CD14-positive monocyte (primary cell): ENCODE results near the gene D2HGDH. TPM values are rescaled to one million over a fixed set of nuclear protein-coding genes. Genes with fewer than 3 reads are reported as not detected.

ENCODE experiments used
- DNase-seq, 3 donors: peaks; one replicate each; pipeline ENCODE4 v3.0.0-alpha.2; 2011 to 2022
- H2AFZ ChIP-seq: 2 replicates; pipeline ENCODE4 v1.6.0; 2012; ENCODE audit warnings: mild to moderate bottlenecking, low read depth, low read length, inconsistent platforms; ENCODE audit not compliant: insufficient read depth, poor library complexity, severe bottlenecking
- H3K27ac ChIP-seq, 2 donors: 1 replicate in 1 of 2; 2 replicates in 1 of 2; pipeline ENCODE4 v1.5.1; 2012 to 2013; ENCODE audit warnings: low read length in 2 of 2, control low read depth in 1 of 2, inconsistent platforms in 1 of 2, low read depth in 1 of 2, mild to moderate bottlenecking in 1 of 2
- H3K27me3 ChIP-seq, 2 donors: one replicate each; pipeline versions ENCODE4 v1.6.0 to v1.6.1; 2011 to 2013; ENCODE audit warnings: low read length in 2 of 2; ENCODE audit not compliant: control insufficient read depth in 2 of 2, insufficient read depth in 2 of 2
- H3K36me3 ChIP-seq, 2 donors: replicated peaks in 1 of 2; 1 replicate in 1 of 2; 2 replicates in 1 of 2; pipeline versions ENCODE4 v1.5.1 to v1.6.1; 2012 to 2013; ENCODE audit warnings: low read length in 2 of 2, control low read depth in 1 of 2, inconsistent platforms in 1 of 2, mild to moderate bottlenecking in 1 of 2; ENCODE audit not compliant: insufficient read depth in 2 of 2, control insufficient read depth in 1 of 2
- H3K4me1 ChIP-seq, 2 donors: 1 replicate in 1 of 2; 2 replicates in 1 of 2; pipeline versions ENCODE4 v1.5.1 to v1.6.1; 2012 to 2013; ENCODE audit warnings: low read length in 2 of 2, control low read depth in 1 of 2, inconsistent platforms in 1 of 2, mild to moderate bottlenecking in 1 of 2, moderate library complexity in 1 of 2; ENCODE audit not compliant: insufficient read depth in 2 of 2, control insufficient read depth in 1 of 2
- H3K4me2 ChIP-seq: replicated peaks from 2 replicates; pipeline ENCODE3; 2012; ENCODE audit warnings: low read length, moderate library complexity, mild to moderate bottlenecking; ENCODE audit not compliant: poor library complexity, severe bottlenecking; ENCODE audit errors: extremely low read depth
- H3K4me3 ChIP-seq, 3 experiments: fragments of 200-600 bp in 1 of 3; sonication (generic) in 1 of 3; replicated peaks in 1 of 3; 1 replicate in 2 of 3; 2 replicates in 1 of 3; pipeline ENCODE4 v1.5.1; 2011 to 2013; ENCODE audit warnings: low read length in 3 of 3, mild to moderate bottlenecking in 3 of 3, control low read depth in 2 of 3, low read depth in 2 of 3, inconsistent platforms in 1 of 3, moderate library complexity in 1 of 3
- H3K79me2 ChIP-seq: 2 replicates; pipeline ENCODE4 v1.6.0; 2012; ENCODE audit warnings: mild to moderate bottlenecking, control low read depth, inconsistent platforms, low read length, moderate library complexity; ENCODE audit not compliant: insufficient read depth
- H3K9ac ChIP-seq: 2 replicates; pipeline ENCODE4 v1.6.0; 2017; ENCODE audit warnings: low read length, mild to moderate bottlenecking; ENCODE audit not compliant: insufficient read depth, poor library complexity, severe bottlenecking
- H3K9me3 ChIP-seq, 2 donors: replicated peaks in 1 of 2; 1 replicate in 1 of 2; 2 replicates in 1 of 2; pipeline versions ENCODE4 v1.5.1 to v1.6.1; 2012 to 2013; ENCODE audit warnings: low read length in 2 of 2, control low read depth in 1 of 2; ENCODE audit not compliant: control insufficient read depth in 1 of 2, insufficient read depth in 1 of 2
- H4K20me1 ChIP-seq: 2 replicates; pipeline ENCODE4 v1.6.0; 2012; ENCODE audit warnings: mild to moderate bottlenecking, low read length, control low read depth, moderate library complexity; ENCODE audit not compliant: insufficient read depth
- H3K27ac Mint-ChIP-seq, 7 donors: one replicate each; pipeline ENCODE4 v1.8.0; 2020; ENCODE audit warnings: mild to moderate bottlenecking in 7 of 7, mixed read lengths in 7 of 7, moderate library complexity in 6 of 7, inconsistent platforms in 2 of 7
- H3K27me3 Mint-ChIP-seq, 3 donors: one replicate each; pipeline ENCODE4 v1.8.0; 2021 to 2022; ENCODE audit warnings: low read depth in 3 of 3, mild to moderate bottlenecking in 3 of 3, mixed read lengths in 3 of 3, moderate library complexity in 3 of 3, inconsistent platforms in 1 of 3
- H3K36me3 Mint-ChIP-seq, 2 donors: one replicate each; pipeline ENCODE4 v1.8.0; 2020; ENCODE audit warnings: mixed read lengths in 2 of 2, inconsistent platforms in 1 of 2, mild to moderate bottlenecking in 1 of 2
- H3K4me1 Mint-ChIP-seq: one replicate; pipeline ENCODE4 v1.8.0; 2020; ENCODE audit warnings: mild to moderate bottlenecking, mixed read lengths
- H3K4me3 Mint-ChIP-seq, 2 donors: one replicate each; pipeline ENCODE4 v1.8.0; 2020; ENCODE audit warnings: mild to moderate bottlenecking in 2 of 2, mixed read lengths in 2 of 2, moderate library complexity in 1 of 2
- H3K9me3 Mint-ChIP-seq, 7 donors: one replicate each; pipeline ENCODE4 v1.8.0; 2020 to 2022; ENCODE audit warnings: mixed read lengths in 7 of 7, mild to moderate bottlenecking in 6 of 7, moderate library complexity in 6 of 7, inconsistent platforms in 2 of 7
- WGBS: methylation state at CpG from one replicate; pipeline ENCODE4 v1.1.5; 2013; ENCODE audit warnings: missing lambda C conversion rate; ENCODE audit not compliant: insufficient coverage; 5-methylcytosine and 5-hydroxymethylcytosine counted together
- intact Hi-C, 2 donors: fragments of 100-400 bp; cut with micrococcal nuclease; formaldehyde crosslinking; loops; one replicate each; pipeline versions ENCODE4 v1.15.0 to v1.15.1; 2023
- polyA plus RNA-seq, 3 donors: library from polyadenylated mRNA; depleted of rRNA in 1 of 3; unstranded in 2 of 3; stranded (reverse) in 1 of 3; fragments of 300-500 nt in 2 of 3; fragments of >200 nt in 1 of 3; fragmentation: Illumina TruSeq in 2 of 3; gene quantifications; 1 replicate in 2 of 3; 2 replicates in 1 of 3; pipeline ENCODE4 v1.2.3, GENCODE V29; 2012 to 2021
- TF ChIP-seq, protein P1 (sequence below): fragments of 200-600 bp; IDR thresholded peaks from one replicate; pipeline ENCODE4 v1.8.0; 2022; ENCODE audit warnings: antibody characterized with exemption, mild to moderate bottlenecking

D2HGDH gene
- polyA plus RNA-seq, 3 donors: 1.0 to 57.1 (median 1.1) TPM

DNA sequence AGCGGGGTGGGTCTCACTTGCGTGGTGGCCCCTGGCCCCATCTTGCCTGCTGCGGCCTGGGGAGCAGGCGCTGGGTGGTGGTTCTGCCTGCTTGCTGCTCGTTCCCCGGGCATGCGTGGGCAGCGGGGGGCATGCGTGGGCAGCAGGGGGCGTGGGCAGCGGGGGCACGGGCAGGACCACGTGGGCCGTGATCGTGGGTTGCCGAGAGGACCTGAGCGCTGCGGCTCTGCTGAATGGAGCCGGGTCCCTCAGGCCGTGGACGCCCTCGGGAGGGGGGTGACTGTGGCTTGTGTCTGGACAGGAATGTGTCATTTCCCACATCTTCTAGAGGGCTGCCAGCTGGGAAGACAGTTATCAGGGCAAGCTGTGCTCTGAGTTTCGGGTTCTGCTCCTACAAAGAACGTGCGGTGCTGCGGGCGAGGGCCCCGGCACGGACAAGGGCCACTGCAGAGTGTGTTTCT, 33.9 kb downstream of the D2HGDH start:
- Histone ChIP-seq H3K27ac (no peak overlapping the region), H3K9me3 (no peaks in the 10 kb centered on the region), H3K4me2 (no peak overlapping the region), H3K4me3 (no peak overlapping the region), H3K36me3 (no peaks in the 10 kb centered on the region), H3K4me1 (peaks cover 6 to 8% of the 10 kb centered on the region in 2 donors), H3K9ac (no peak overlapping the region), H3K27me3 (no peaks in the 10 kb centered on the region), H3K79me2 (no peaks in the 10 kb centered on the region), H2AFZ (no peak overlapping the region), H4K20me1 (no peaks in the 10 kb centered on the region)
- Mint-ChIP-seq H3K27ac (peak overlapping the region in 1 of 7 donors; percentile 40), H3K27me3 (peaks cover 0 to 7% (median 0%) of the 10 kb centered on the region in 3 donors), H3K36me3 (peaks cover 0 to 3% of the 10 kb centered on the region in 2 donors), H3K4me3 (no peak overlapping the region), H3K4me1 (peaks cover 15% of the 10 kb centered on the region), H3K9me3 (no peaks in the 10 kb centered on the region)
- intact Hi-C loops: no loop called here
- TF ChIP-seq, protein P1, sequence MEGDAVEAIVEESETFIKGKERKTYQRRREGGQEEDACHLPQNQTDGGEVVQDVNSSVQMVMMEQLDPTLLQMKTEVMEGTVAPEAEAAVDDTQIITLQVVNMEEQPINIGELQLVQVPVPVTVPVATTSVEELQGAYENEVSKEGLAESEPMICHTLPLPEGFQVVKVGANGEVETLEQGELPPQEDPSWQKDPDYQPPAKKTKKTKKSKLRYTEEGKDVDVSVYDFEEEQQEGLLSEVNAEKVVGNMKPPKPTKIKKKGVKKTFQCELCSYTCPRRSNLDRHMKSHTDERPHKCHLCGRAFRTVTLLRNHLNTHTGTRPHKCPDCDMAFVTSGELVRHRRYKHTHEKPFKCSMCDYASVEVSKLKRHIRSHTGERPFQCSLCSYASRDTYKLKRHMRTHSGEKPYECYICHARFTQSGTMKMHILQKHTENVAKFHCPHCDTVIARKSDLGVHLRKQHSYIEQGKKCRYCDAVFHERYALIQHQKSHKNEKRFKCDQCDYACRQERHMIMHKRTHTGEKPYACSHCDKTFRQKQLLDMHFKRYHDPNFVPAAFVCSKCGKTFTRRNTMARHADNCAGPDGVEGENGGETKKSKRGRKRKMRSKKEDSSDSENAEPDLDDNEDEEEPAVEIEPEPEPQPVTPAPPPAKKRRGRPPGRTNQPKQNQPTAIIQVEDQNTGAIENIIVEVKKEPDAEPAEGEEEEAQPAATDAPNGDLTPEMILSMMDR: no peak
- WGBS: 96% methylated on average over 26 of the region's 29 CpGs
- no peak for DNase-seq

DNA sequence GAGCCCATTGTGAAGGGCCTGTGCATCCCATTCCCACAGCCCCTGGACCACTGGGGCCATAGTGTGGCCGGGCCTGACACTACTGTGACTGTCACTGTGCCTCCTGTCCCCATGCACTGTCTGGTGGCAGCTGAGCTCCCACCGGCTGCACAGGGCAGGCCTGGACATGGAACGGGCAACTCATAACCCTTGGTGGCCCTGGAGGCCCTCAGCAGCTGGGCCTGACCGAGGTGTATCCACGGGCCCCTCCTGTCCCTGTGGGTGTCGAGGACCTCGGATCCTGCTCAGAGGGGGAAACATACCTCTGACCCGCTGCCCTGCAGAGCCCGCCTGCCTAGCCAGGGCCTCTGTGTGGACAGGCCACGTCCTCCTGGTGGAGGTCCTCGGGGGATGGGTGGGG, 34.4 kb downstream of the D2HGDH start:
- Histone ChIP-seq H3K9me3 (no peaks in the 10 kb centered on the region), H3K36me3 (no peaks in the 10 kb centered on the region), H3K79me2 (no peaks in the 10 kb centered on the region), H3K4me1 (peaks cover under 1 to 2% of the 10 kb centered on the region in 2 donors), H3K4me2 (no peak overlapping the region), H4K20me1 (no peaks in the 10 kb centered on the region), H3K27me3 (no peaks in the 10 kb centered on the region), H3K27ac (no peak overlapping the region), H3K9ac (no peak overlapping the region), H3K4me3 (no peak overlapping the region), H2AFZ (no peak overlapping the region)
- intact Hi-C loops: no loop called here
- Mint-ChIP-seq H3K4me1 (peaks cover 9% of the 10 kb centered on the region), H3K36me3 (peaks cover 0 to 3% of the 10 kb centered on the region in 2 donors), H3K4me3 (no peak overlapping the region), H3K27me3 (peaks cover 0 to 7% (median 0%) of the 10 kb centered on the region in 3 donors), H3K9me3 (no peaks in the 10 kb centered on the region), H3K27ac (peak overlapping the region in 1 of 7 donors; percentile 40)
- TF ChIP-seq, protein P1: no peak
- 91% methylated on average over 10 of the region's 11 CpGs for WGBS
- DNase-seq: no peak
